GM19324 (cell line): ENCODE results near the gene SELPLG.
"Not testable (repeated sequence)": the region's sequence is repeated elsewhere in the genome, so short reads cannot be mapped to it uniquely, and the experiment has no call there.

Experiments used
- ATAC-seq: cut with Tn5 transposase; IDR thresholded peaks from one replicate; pipeline ENCODE4 v1.9.1; 2021; ENCODE audit warnings: mild to moderate bottlenecking, moderate library complexity; ENCODE audit not compliant: unreplicated experiment, low FRiP score

The SELPLG gene

GRCh38 chr12:108640802-108641445 lies 7.2 kb upstream of the SELPLG start:
- ATAC-seq: no peak

GRCh38 chr12:108638997-108639822 lies 5.5 kb upstream of the SELPLG start:
- ATAC-seq: no peak

- no peak for ATAC-seq
These were observed 4.6 kb upstream of the SELPLG start for GRCh38 chr12:108638141-108638827.

GRCh38 chr12:108637222-108637971 lies 3.7 kb upstream of the SELPLG start:
- no peak for ATAC-seq

- no peak for ATAC-seq
These were observed 2.5 kb upstream of the SELPLG start for GRCh38 chr12:108635997-108636808.

- ATAC-seq: peak; percentile 50
These were observed 1.7 kb upstream of the SELPLG start for GRCh38 chr12:108635201-108635996.

GRCh38 chr12:108634341-108634751 lies 652 bp upstream of the SELPLG start:
- no peak for ATAC-seq

GRCh38 chr12:108633081-108633533 lies 587 bp downstream of the SELPLG start:
- ATAC-seq: no peak

- not testable (repeated sequence) for ATAC-seq
These were observed 2.4 kb downstream of the SELPLG start for GRCh38 chr12:108631261-108631660.

GRCh38 chr12:108630481-108631207 lies 3.0 kb downstream of the SELPLG start:
- ATAC-seq: no peak

GRCh38 chr12:108629824-108630476 lies 3.7 kb downstream of the SELPLG start:
- ATAC-seq: no peak

GRCh38 chr12:108629151-108629550 lies 4.5 kb downstream of the SELPLG start:
- no peak for ATAC-seq

GRCh38 chr12:108627134-108627920 lies 6.4 kb downstream of the SELPLG start:
- no peak for ATAC-seq

GRCh38 chr12:108625228-108625627 lies 8.5 kb downstream of the SELPLG start:
- no peak for ATAC-seq

GRCh38 chr12:108623577-108623976 lies 10.1 kb downstream of the SELPLG start:
- ATAC-seq: no peak

- no peak for ATAC-seq
These were observed 10.7 kb downstream of the SELPLG start for GRCh38 chr12:108622921-108623514.

- ATAC-seq: no peak
These were observed 11.3 kb downstream of the SELPLG start for GRCh38 chr12:108622421-108622820.
